HG02678 (cell line): ENCODE results near the gene TRIP11.

Experiments used
- ATAC-seq: cut with Tn5 transposase; IDR thresholded peaks from one replicate; pipeline ENCODE4 v1.9.1; 2021; ENCODE audit warnings: mild to moderate bottlenecking, moderate library complexity; ENCODE audit not compliant: unreplicated experiment

The TRIP11 gene

GRCh38 chr14:91961297-91962220 is 78.3 kb downstream of the TRIP11 start:
- no peak for ATAC-seq

GRCh38 chr14:91957876-91958313 is 82.0 kb downstream of the TRIP11 start:
- ATAC-seq, result no peak

- ATAC-seq, result no peak
These were observed 83.2 kb downstream of the TRIP11 start for GRCh38 chr14:91956616-91957015.

- ATAC-seq, result no peak
These were observed 84.7 kb downstream of the TRIP11 start for GRCh38 chr14:91955168-91955567.

GRCh38 chr14:91953170-91953985 is 86.5 kb downstream of the TRIP11 start:
- no peak for ATAC-seq

GRCh38 chr14:91947475-91948184 is 92.2 kb downstream of the TRIP11 start, which contains the start of gene FBLN5:
Gene FBLN5, minus strand, starts transcription at chr14:91947694. Its CDS starts 465 bp downstream, at chr14:91947229.
- no peak for ATAC-seq

GRCh38 chr14:91946622-91947474 is 93.0 kb downstream of the TRIP11 start:
- ATAC-seq, result no peak

GRCh38 chr14:91945751-91946621 is 93.9 kb downstream of the TRIP11 start:
- no peak for ATAC-seq

GRCh38 chr14:91942946-91943345 is 96.9 kb downstream of the TRIP11 start:
- no peak for ATAC-seq

- no peak for ATAC-seq
These were observed 97.7 kb downstream of the TRIP11 start for GRCh38 chr14:91942128-91942527.

GRCh38 chr14:91940209-91940608 is 99.7 kb downstream of the TRIP11 start:
- no peak for ATAC-seq

GRCh38 chr14:91935586-91935985 is 104.3 kb downstream of the TRIP11 start:
- ATAC-seq, result no peak

GRCh38 chr14:91934554-91935285 is 105.1 kb downstream of the TRIP11 start:
- ATAC-seq, result no peak

- ATAC-seq, result no peak
These were observed 108.3 kb downstream of the TRIP11 start for GRCh38 chr14:91931478-91932088.

GRCh38 chr14:91929700-91930099 is 110.2 kb downstream of the TRIP11 start:
- ATAC-seq, result no peak

GRCh38 chr14:91927800-91928199 is 112.1 kb downstream of the TRIP11 start:
- ATAC-seq, result no peak

GRCh38 chr14:91927191-91927590 is 112.7 kb downstream of the TRIP11 start:
- no peak for ATAC-seq
